ENCODE data around the gene HPX.
A peak's percentile ranks its signal among the peaks of the same experiment; 100 is the strongest.

The HPX gene

GRCh38 chr11:6391537-6392134 is 49.2 kb downstream of the HPX start:
- Histone ChIP-seq H3K27me3 (ENCODE audit: low read depth, low read length) (no peaks in the 10 kb centered on the region), H3K9me3 (ENCODE audit: insufficient read depth, low read length) (no peaks in the 10 kb centered on the region), H3K4me1 (ENCODE audit: low read length) (peaks cover 12% of the 10 kb centered on the region), H2AFZ (ENCODE audit: low read depth, low read length) (no peak overlapping the region), H4K20me1 (ENCODE audit: insufficient read depth, low read length) (no peaks in the 10 kb centered on the region), H3K4me3 (ENCODE audit: low read length) (no peak overlapping the region), H3K9ac (ENCODE audit: low read length) (no peak overlapping the region), H3K79me2 (ENCODE audit: low read length) (no peaks in the 10 kb centered on the region), H3K27ac (ENCODE audit: low read length) (no peak overlapping the region), H3K4me2 (ENCODE audit: low read length) (peak overlapping the region; percentile 94; the same call in 1 of the 2 replicates), H3K36me3 (replicated peaks; ENCODE audit: low read depth, low read length) (no peaks in the 10 kb centered on the region)
- TF ChIP-seq EZH2phosphoT487 (IDR thresholded peaks at IDR 0.05; ENCODE audit: low read depth) (no peak), CTCF (IDR thresholded peaks at IDR 0.05; ENCODE audit: low read depth, low read length) (no peak)

- H3K27ac ChIP-seq (ENCODE audit: low read length), result no peak overlapping the region
These were observed 49.9 kb downstream of the HPX start for GRCh38 chr11:6390718-6391469.

GRCh38 chr11:6389905-6390717 is 50.7 kb downstream of the HPX start, which contains the start of gene SMPD1:
Gene SMPD1 (plus strand): TSS chr11:6390474. CDS start chr11:6390599, 125 bp downstream.
- Histone ChIP-seq H3K9me3 (ENCODE audit: insufficient read depth, low read length) (no peaks in the 10 kb centered on the region), H3K79me2 (ENCODE audit: low read length) (no peaks in the 10 kb centered on the region), H3K4me1 (ENCODE audit: low read length) (peaks cover 12% of the 10 kb centered on the region), H4K20me1 (ENCODE audit: insufficient read depth, low read length) (no peaks in the 10 kb centered on the region), H3K36me3 (replicated peaks; ENCODE audit: low read depth, low read length) (no peaks in the 10 kb centered on the region), H3K4me3 (ENCODE audit: low read length) (peak within 1 kb of the TSS; percentile 81), H3K27ac (ENCODE audit: low read length) (peak within 1 kb of the TSS; percentile 18), H3K27me3 (ENCODE audit: low read depth, low read length) (no peaks in the 10 kb centered on the region), H3K4me2 (ENCODE audit: low read length) (peak within 1 kb of the TSS; percentile 94), H3K9ac (ENCODE audit: low read length) (peak within 1 kb of the TSS; percentile 66), H2AFZ (ENCODE audit: low read depth, low read length) (peak within 1 kb of the TSS; percentile 77)
- TF ChIP-seq CTCF (IDR thresholded peaks at IDR 0.05; ENCODE audit: low read depth, low read length), result no peak
- TF ChIP-seq EZH2phosphoT487 (IDR thresholded peaks at IDR 0.05; ENCODE audit: low read depth), result no peak

More at GRCh38 chr11:6390718-6391469, 49.9 kb downstream of the HPX start:
- Histone ChIP-seq H3K79me2 (ENCODE audit: low read length) (no peaks in the 10 kb centered on the region), H3K9ac (ENCODE audit: low read length) (peak overlapping the region; percentile 66), H2AFZ (ENCODE audit: low read depth, low read length) (no peak overlapping the region), H3K4me3 (ENCODE audit: low read length) (peak overlapping the region; percentile 81), H3K4me1 (ENCODE audit: low read length) (peaks cover 12% of the 10 kb centered on the region), H3K9me3 (ENCODE audit: insufficient read depth, low read length) (no peaks in the 10 kb centered on the region), H4K20me1 (ENCODE audit: insufficient read depth, low read length) (no peaks in the 10 kb centered on the region), H3K36me3 (replicated peaks; ENCODE audit: low read depth, low read length) (no peaks in the 10 kb centered on the region), H3K27me3 (ENCODE audit: low read depth, low read length) (no peaks in the 10 kb centered on the region), H3K4me2 (ENCODE audit: low read length) (peak overlapping the region; percentile 94)
- TF ChIP-seq CTCF (IDR thresholded peaks at IDR 0.05; ENCODE audit: low read depth, low read length) (no peak), EZH2phosphoT487 (IDR thresholded peaks at IDR 0.05; ENCODE audit: low read depth) (no peak)

- no peak overlapping the region for H2AFZ ChIP-seq (ENCODE audit: low read depth, low read length)
- H3K27ac ChIP-seq (ENCODE audit: low read length), result no peak overlapping the region
- no peaks in the 10 kb centered on the region for H3K79me2 ChIP-seq (ENCODE audit: low read length)
- no peak overlapping the region for H3K9ac ChIP-seq (ENCODE audit: low read length)
- no peaks in the 10 kb centered on the region for H3K36me3 ChIP-seq (replicated peaks; ENCODE audit: low read depth, low read length)
- TF ChIP-seq EZH2phosphoT487 (IDR thresholded peaks at IDR 0.05; ENCODE audit: low read depth), result no peak
- peaks cover 12% of the 10 kb centered on the region for H3K4me1 ChIP-seq (ENCODE audit: low read length)
- H3K4me3 ChIP-seq (ENCODE audit: low read length), result 0 out of 2 replicates have a peak overlapping the region, but pooled peaks have one; percentile 81
- H3K4me2 ChIP-seq (ENCODE audit: low read length), result no peak overlapping the region
- H3K9me3 ChIP-seq (ENCODE audit: insufficient read depth, low read length), result no peaks in the 10 kb centered on the region
- H4K20me1 ChIP-seq (ENCODE audit: insufficient read depth, low read length), result no peaks in the 10 kb centered on the region
- no peaks in the 10 kb centered on the region for H3K27me3 ChIP-seq (ENCODE audit: low read depth, low read length)
These were observed 52.0 kb downstream of the HPX start for GRCh38 chr11:6388748-6389147.
